Glomerular endothelial cell (primary cell): Measurements from ENCODE around the gene LRRC10B. TPM values are rescaled to one million over a fixed set of nuclear protein-coding genes. Genes with fewer than 3 reads are reported as not detected.

Experiments used
- DNase-seq: peaks from one replicate; pipeline ENCODE4 v3.0.0-alpha.2; 2011; ENCODE audit warnings: low read depth, low spot score; ENCODE audit errors: extremely low read depth
- total RNA-seq: library from RNA; depleted of rRNA; stranded (reverse); fragments of >200 nt; gene quantifications from 2 replicates; pipeline ENCODE4 v1.2.3, GENCODE V29; 2015

LRRC10B gene
- total RNA-seq, 1 donor from 2014 or later = 0.18 TPM

GRCh38 chr11:61528114-61528513, 19.6 kb downstream of the LRRC10B start:
- DNase-seq = no peak

GRCh38 chr11:61529537-61530225, 21.1 kb downstream of the LRRC10B start:
- DNase-seq = no peak

- no peak for DNase-seq
Observed at GRCh38 chr11:61531044-61531443, 22.5 kb downstream of the LRRC10B start.

GRCh38 chr11:61532134-61533038, 23.8 kb downstream of the LRRC10B start:
- DNase-seq = no peak

- no peak for DNase-seq
Observed at GRCh38 chr11:61533039-61533375, 24.5 kb downstream of the LRRC10B start.

- no peak for DNase-seq
Observed at GRCh38 chr11:61533401-61533800, 24.9 kb downstream of the LRRC10B start.

- no peak for DNase-seq
Observed at GRCh38 chr11:61534025-61534932, 25.7 kb downstream of the LRRC10B start.

- no peak for DNase-seq
Observed at GRCh38 chr11:61534933-61535839, 26.6 kb downstream of the LRRC10B start.

GRCh38 chr11:61535998-61536675, 27.6 kb downstream of the LRRC10B start:
- DNase-seq = no peak

- no peak for DNase-seq
Observed at GRCh38 chr11:61536676-61537270, 28.2 kb downstream of the LRRC10B start.

GRCh38 chr11:61537326-61537725, 28.8 kb downstream of the LRRC10B start:
- no peak for DNase-seq

- DNase-seq = no peak
Observed at GRCh38 chr11:61538636-61538961, 30.1 kb downstream of the LRRC10B start.

GRCh38 chr11:61539006-61539405, 30.5 kb downstream of the LRRC10B start:
- DNase-seq = no peak

- no peak for DNase-seq
Observed at GRCh38 chr11:61539831-61540357, 31.3 kb downstream of the LRRC10B start.

GRCh38 chr11:61540528-61540927, 32.0 kb downstream of the LRRC10B start:
- DNase-seq = no peak

- DNase-seq = no peak
Observed at GRCh38 chr11:61541598-61541997, 33.0 kb downstream of the LRRC10B start.

- DNase-seq = no peak
Observed at GRCh38 chr11:61542024-61542461, 33.5 kb downstream of the LRRC10B start.

- no peak for DNase-seq
Observed at GRCh38 chr11:61542705-61543104, 34.2 kb downstream of the LRRC10B start.
